GM13977 (cell line): Measurements from ENCODE around the gene PSMC4.
A peak's percentile ranks its signal among the peaks of the same experiment; 100 is the strongest.

ENCODE experiments used
- DNase-seq: peaks from one replicate; pipeline ENCODE4 v3.0.0; 2012; ENCODE audit warnings: low spot score
- CTCF ChIP-seq: IDR thresholded peaks from 2 replicates; pipeline ENCODE4 v1.5.1; 2012; ENCODE audit warnings: mild to moderate bottlenecking, control low read depth; ENCODE audit not compliant: insufficient read depth; ENCODE audit errors: extremely low read depth, missing control alignments
- in situ Hi-C: fragments of 300-500 bp; cut with MboI; formaldehyde crosslinking; loops from one replicate; pipeline ENCODE4 v1.12.0; 2022; ENCODE audit warnings: low sequenced_read_pairs, low pct_unique_long_range_greater_than_20kb, mixed read lengths, inconsistent platforms; ENCODE audit not compliant: unreplicated experiment

PSMC4 gene

GRCh38 chr19:39936622-39937021, 34.3 kb upstream of the PSMC4 start:
- no peak for TF ChIP-seq CTCF
- no peak for DNase-seq
- in situ Hi-C loops, result no loop called here

- peak; percentile 65 for DNase-seq
- in situ Hi-C loops, result no loop called here
- no peak for TF ChIP-seq CTCF
Measured at GRCh38 chr19:39937094-39937720, 33.8 kb upstream of the PSMC4 start.

GRCh38 chr19:39937787-39938186, 33.2 kb upstream of the PSMC4 start:
- in situ Hi-C loops, result no loop called here
- no peak for DNase-seq
- no peak for TF ChIP-seq CTCF

GRCh38 chr19:39939556-39939955, 31.4 kb upstream of the PSMC4 start:
- in situ Hi-C loops, result no loop called here
- DNase-seq, result no peak
- TF ChIP-seq CTCF, result no peak

- no peak for TF ChIP-seq CTCF
- DNase-seq, result no peak
- in situ Hi-C loops, result no loop called here
Measured at GRCh38 chr19:39940221-39940833, 30.6 kb upstream of the PSMC4 start.

GRCh38 chr19:39941151-39941550, 29.8 kb upstream of the PSMC4 start:
- DNase-seq, result no peak
- in situ Hi-C loops, result no loop called here

More at GRCh38 chr19:39941151-39941550, 29.8 kb upstream of the PSMC4 start:
- no peak for TF ChIP-seq CTCF
